ENCODE data around the gene GFAP.

GFAP gene

GRCh38 chr17:44931376-44931775 is 16.1 kb upstream of the GFAP start:
- peak; percentile 44 for DNase-seq (ENCODE audit: low spot score)

GRCh38 chr17:44930667-44931066 is 15.4 kb upstream of the GFAP start:
- DNase-seq (ENCODE audit: low spot score), result peak; percentile 26

GRCh38 chr17:44928950-44929720 is 13.8 kb upstream of the GFAP start:
- peak; percentile 58 for DNase-seq (ENCODE audit: low spot score)

GRCh38 chr17:44928136-44928535 is 12.8 kb upstream of the GFAP start:
- peak; percentile 57 for DNase-seq (ENCODE audit: low spot score)

GRCh38 chr17:44927696-44928095 is 12.4 kb upstream of the GFAP start:
- DNase-seq (ENCODE audit: low spot score), result peak; percentile 37

GRCh38 chr17:44926821-44927525 is 11.7 kb upstream of the GFAP start:
- DNase-seq (ENCODE audit: low spot score), result peak; percentile 55

- peak; percentile 33 for DNase-seq (ENCODE audit: low spot score)
These were observed 10.7 kb upstream of the GFAP start for GRCh38 chr17:44925731-44926697.

- no peak for DNase-seq (ENCODE audit: low spot score)
These were observed 8.8 kb upstream of the GFAP start for GRCh38 chr17:44924107-44924544.

- DNase-seq (ENCODE audit: low spot score), result no peak
These were observed 7.6 kb upstream of the GFAP start for GRCh38 chr17:44922746-44923470.

GRCh38 chr17:44922136-44922535 is 6.8 kb upstream of the GFAP start:
- DNase-seq (ENCODE audit: low spot score), result no peak

- DNase-seq (ENCODE audit: low spot score), result no peak
These were observed 6.0 kb upstream of the GFAP start for GRCh38 chr17:44921122-44921882.

GRCh38 chr17:44920565-44920940 is 5.3 kb upstream of the GFAP start:
- no peak for DNase-seq (ENCODE audit: low spot score)

- DNase-seq (ENCODE audit: low spot score), result no peak
These were observed 4.7 kb upstream of the GFAP start for GRCh38 chr17:44919885-44920564.

- DNase-seq (ENCODE audit: low spot score), result no peak
These were observed 4.1 kb upstream of the GFAP start for GRCh38 chr17:44919411-44919810.

GRCh38 chr17:44918006-44918405 is 2.7 kb upstream of the GFAP start:
- no peak for DNase-seq (ENCODE audit: low spot score)

- no peak for DNase-seq (ENCODE audit: low spot score)
These were observed 2.2 kb upstream of the GFAP start for GRCh38 chr17:44917456-44917855.

- no peak for DNase-seq (ENCODE audit: low spot score)
These were observed 1.5 kb upstream of the GFAP start for GRCh38 chr17:44916781-44917241.

- no peak for DNase-seq (ENCODE audit: low spot score)
These were observed 821 bp upstream of the GFAP start for GRCh38 chr17:44915862-44916780.

- DNase-seq (ENCODE audit: low spot score), result no peak
These were observed 515 bp downstream of the GFAP start for GRCh38 chr17:44914698-44915271.
